ENCODE results near the gene PDZK1IP1. TPM values are rescaled to one million over a fixed set of nuclear protein-coding genes. Genes with fewer than 3 reads are reported as not detected.

The PDZK1IP1 gene
- total RNA-seq, 1 experiment from 2014 or later = not detected

- H3K27me3 ChIP-seq (ENCODE audit: insufficient read depth, low read length) = no peaks in the 10 kb centered on the region
- H3K79me2 ChIP-seq (ENCODE audit: insufficient read depth, low read length) = no peaks in the 10 kb centered on the region
- H3K9me2 ChIP-seq (ENCODE audit: insufficient read depth) = no peaks in the 10 kb centered on the region
- no peak for ATAC-seq
- peak overlapping the region; percentile 98 for H3K4me2 ChIP-seq (ENCODE audit: low read length)
- no peak overlapping the region for H2AFZ ChIP-seq (ENCODE audit: low read depth, low read length, poor library complexity, severe bottlenecking)
- H3K4me1 ChIP-seq (ENCODE audit: control insufficient read depth in 1 of 2, insufficient read depth in 2 of 2, low read length in 2 of 2) = peaks cover 4 to 28% of the 10 kb centered on the region in 2 experiments
- no peak overlapping the region for H3K27ac ChIP-seq (ENCODE audit: low read depth, low read length)
- CTCF ChIA-PET = interaction anchor here (0.7 to 2.6 kb wide), 23 partner anchors 10 to 574 kb away, joined by 3 to 31 read pairs (median 4); partner anchors contain the start of genes FOXD2, MKNK1 and PDZK1IP1
- H4K20me1 ChIP-seq (ENCODE audit: insufficient read depth) = no peaks in the 10 kb centered on the region
- no peak for TF ChIP-seq POLR2A (IDR thresholded peaks at IDR 0.05; ENCODE audit: borderline replicate concordance, extremely low read depth, insufficient read depth, insufficient read length)
- no peak for TF ChIP-seq CEBPB (IDR thresholded peaks at IDR 0.05; ENCODE audit: low read depth)
- no peak for TF ChIP-seq RAD21 (IDR thresholded peaks at IDR 0.05; ENCODE audit: low read depth)
- POLR2A ChIA-PET = interaction anchor here (0.9 to 1.7 kb wide), 5 partner anchors 12 to 459 kb away, joined by 3 to 4 read pairs (median 3); partner anchors contain the start of genes FOXD2 and STIL
- H3K9me3 ChIP-seq (ENCODE audit: control insufficient read depth in 1 of 2, insufficient read depth in 1 of 2, low read depth in 1 of 2, low read length in 2 of 2) = no peaks in the 10 kb centered on the region
- H3K9ac ChIP-seq (ENCODE audit: low read length) = peak overlapping the region; percentile 62
- intact Hi-C loops (cut with micrococcal nuclease) = loop anchor here (1.0 to 10.0 kb wide), 5 partner anchors 84 to 549 kb away; no protein-coding TSS in a partner anchor
- no TSS peak for BruUV-seq (replicated peaks)
- RAD21 ChIA-PET (ENCODE audit: low non-redundant PET in 1 of 2, low total read pairs in 2 of 2, uncharacterized antibody in 2 of 2, unreplicated experiment in 2 of 2) = interaction anchor here (0.7 to 1.3 kb wide), 3 partner anchors 84 to 259 kb away, joined by 3 to 6 read pairs (median 5); partner anchors contain the start of gene FOXD2 (in 1 of the 2)
- H3K4me3 ChIP-seq (replicated peaks in 1 of 2; ENCODE audit: low read depth in 1 of 2, low read length in 2 of 2) = peak overlapping the region; percentile 49 to 65
- DNase-seq (ENCODE audit: low read depth, low spot score) = no peak
- H3K36me3 ChIP-seq (ENCODE audit: control insufficient read depth in 1 of 2, insufficient read depth in 2 of 2, low read length in 2 of 2) = no peaks in the 10 kb centered on the region
Observed at GRCh38 chr1:47178654-47179016, 11.2 kb downstream of the PDZK1IP1 start.

DNA sequence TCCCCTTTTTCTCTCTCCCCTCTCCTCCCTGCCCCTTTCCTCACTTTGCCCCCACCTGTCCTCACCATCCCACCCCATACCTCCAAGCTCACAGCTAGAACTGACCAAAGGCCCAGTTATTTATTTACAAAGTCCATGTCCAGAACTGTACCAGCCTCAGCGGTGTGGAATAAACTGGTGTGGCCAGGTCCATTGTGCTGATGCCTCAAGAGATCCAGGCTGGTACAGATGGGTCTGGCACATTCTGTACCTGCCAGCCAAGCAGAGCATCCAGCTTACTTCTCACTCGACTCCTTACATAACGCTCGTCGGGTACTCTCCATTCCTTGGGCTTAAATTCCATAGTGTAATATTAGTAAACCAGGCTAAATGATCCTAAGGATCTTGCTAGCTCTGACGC is 11.8 kb downstream of the PDZK1IP1 start:
- no peak for ATAC-seq
- peak overlapping the region; percentile 98; the same call in 1 of the 2 replicates for H3K4me2 ChIP-seq (ENCODE audit: low read length)
- intact Hi-C loops (cut with micrococcal nuclease) = loop anchor here (2.0 to 10.0 kb wide), 4 partner anchors 85 to 549 kb away; no protein-coding TSS in a partner anchor
- H3K27me3 ChIP-seq (ENCODE audit: insufficient read depth, low read length) = no peaks in the 10 kb centered on the region
- TF ChIP-seq CBX3 (IDR thresholded peaks at IDR 0.05; ENCODE audit: low read depth) (no peak), EZH2 (IDR thresholded peaks at IDR 0.05) (no peak), JUND (IDR thresholded peaks at IDR 0.05) (no peak), ELF1 (IDR thresholded peaks at IDR 0.05; ENCODE audit: borderline replicate concordance, low read depth) (no peak)
- H3K4me3 ChIP-seq (replicated peaks in 1 of 2; ENCODE audit: low read depth in 1 of 2, low read length in 2 of 2) = no peak overlapping the region
- H3K27ac ChIP-seq (ENCODE audit: low read depth, low read length) = no peak overlapping the region
- H3K4me1 ChIP-seq (ENCODE audit: control insufficient read depth in 1 of 2, insufficient read depth in 2 of 2, low read length in 2 of 2) = peaks cover 4 to 29% of the 10 kb centered on the region in 2 experiments
- ChIA-PET RAD21 (ENCODE audit: low non-redundant PET in 1 of 2, low total read pairs in 2 of 2, uncharacterized antibody in 2 of 2, unreplicated experiment in 2 of 2) (no interaction called here), POLR2A (interaction anchor here (1.6 kb wide), 1 partner anchor 458 kb away, joined by 4 read pairs; no protein-coding TSS in a partner anchor), CTCF (interaction anchor here (1.1 to 2.6 kb wide), 6 partner anchors 16 to 302 kb away, joined by 3 to 31 read pairs (median 13); partner anchors contain the start of gene FOXD2)
- H3K9me3 ChIP-seq (ENCODE audit: control insufficient read depth in 1 of 2, insufficient read depth in 1 of 2, low read depth in 1 of 2, low read length in 2 of 2) = no peaks in the 10 kb centered on the region
- H3K36me3 ChIP-seq (ENCODE audit: control insufficient read depth in 1 of 2, insufficient read depth in 2 of 2, low read length in 2 of 2) = no peaks in the 10 kb centered on the region
- BruUV-seq (replicated peaks) = no TSS peak
- no peaks in the 10 kb centered on the region for H4K20me1 ChIP-seq (ENCODE audit: insufficient read depth)
- H2AFZ ChIP-seq (ENCODE audit: low read depth, low read length, poor library complexity, severe bottlenecking) = no peak overlapping the region
- H3K9ac ChIP-seq (ENCODE audit: low read length) = no peak overlapping the region
- no peaks in the 10 kb centered on the region for H3K79me2 ChIP-seq (ENCODE audit: insufficient read depth, low read length)
- DNase-seq (ENCODE audit: low read depth, low spot score) = no peak
- no peaks in the 10 kb centered on the region for H3K9me2 ChIP-seq (ENCODE audit: insufficient read depth)

Measured in HCT116 (cell line).